NCI-H146 treated with DMSO at 0.1 percent for 48 hours (cell line): ENCODE measurements around the gene DEF6.
A peak's percentile ranks its signal among the peaks of the same experiment; 100 is the strongest.
"Not testable (repeated sequence)": the region's sequence is repeated elsewhere in the genome, so short reads cannot be mapped to it uniquely, and the experiment has no call there.

Source experiments
- DNase-seq: peaks from one replicate; lab custom pipeline; 2025; ENCODE audit not compliant: unreplicated experiment; lab: John Stamatoyannopoulos, UW

DEF6 gene

GRCh38 chr6:35309611-35310264, 12.1 kb downstream of the DEF6 start:
- DNase-seq, result no peak

GRCh38 chr6:35310265-35310831, 12.7 kb downstream of the DEF6 start:
- DNase-seq, result no peak

- DNase-seq, result no peak
These were observed 13.9 kb downstream of the DEF6 start for GRCh38 chr6:35311390-35312075.

GRCh38 chr6:35312076-35312800, 14.6 kb downstream of the DEF6 start:
- no peak for DNase-seq

GRCh38 chr6:35312807-35313206, 15.2 kb downstream of the DEF6 start:
- DNase-seq, result no peak

- no peak for DNase-seq
These were observed 20.0 kb downstream of the DEF6 start for GRCh38 chr6:35317483-35318195.

- peak; percentile 77 for DNase-seq
These were observed 20.9 kb downstream of the DEF6 start for GRCh38 chr6:35318196-35319171.

GRCh38 chr6:35319346-35320030, 21.9 kb downstream of the DEF6 start:
- no peak for DNase-seq

- no peak for DNase-seq
These were observed 22.4 kb downstream of the DEF6 start for GRCh38 chr6:35320031-35320410.

- no peak for DNase-seq
These were observed 23.5 kb downstream of the DEF6 start for GRCh38 chr6:35321091-35321490.

GRCh38 chr6:35327349-35328027, 29.9 kb downstream of the DEF6 start:
- peak; percentile 19 for DNase-seq

GRCh38 chr6:35328108-35328723, 30.6 kb downstream of the DEF6 start:
- no peak for DNase-seq

- DNase-seq, result not testable (repeated sequence)
These were observed 31.3 kb downstream of the DEF6 start for GRCh38 chr6:35328965-35329364.

GRCh38 chr6:35330541-35331119, 33.0 kb downstream of the DEF6 start:
- DNase-seq, result no peak

- DNase-seq, result not testable (repeated sequence)
These were observed 34.7 kb downstream of the DEF6 start for GRCh38 chr6:35332074-35332887.

- DNase-seq, result no peak
These were observed 43.9 kb downstream of the DEF6 start for GRCh38 chr6:35341557-35341956.
